GM18951 (cell line): Measurements from ENCODE around the gene TBL3.
"Not testable (repeated sequence)": the region's sequence is repeated elsewhere in the genome, so short reads cannot be mapped to it uniquely, and the experiment has no call there.

Experiments
- POLR2A ChIP-seq: IDR thresholded peaks from 4 replicates; pipeline ENCODE4 v1.6.1; 2011; ENCODE audit warnings: mild to moderate bottlenecking; ENCODE audit not compliant: insufficient read length, insufficient read depth; ENCODE audit errors: extremely low read depth
- in situ Hi-C: fragments of 300-500 bp; cut with MboI; formaldehyde crosslinking; loops from one replicate; pipeline ENCODE4 v1.12.0; 2022; ENCODE audit warnings: low sequenced_read_pairs, mixed read lengths, inconsistent platforms; ENCODE audit not compliant: unreplicated experiment

TBL3 gene

GRCh38 chr16:1950559-1950958 lies 21.3 kb upstream of the TBL3 start:
- no peak for TF ChIP-seq POLR2A
- in situ Hi-C loops: no loop called here

- no peak for TF ChIP-seq POLR2A
- in situ Hi-C loops: no loop called here
These were observed 18.1 kb upstream of the TBL3 start for GRCh38 chr16:1953734-1954133.

- in situ Hi-C loops: not testable (repeated sequence)
These were observed 14.3 kb upstream of the TBL3 start for GRCh38 chr16:1957434-1958142.

- in situ Hi-C loops: not testable (repeated sequence)
These were observed 13.7 kb upstream of the TBL3 start for GRCh38 chr16:1958143-1958491.

GRCh38 chr16:1958715-1959268 lies 13.1 kb upstream of the TBL3 start:
- in situ Hi-C loops: no loop called here
- TF ChIP-seq POLR2A: no peak

GRCh38 chr16:1959269-1960039 lies 12.4 kb upstream of the TBL3 start, which contains the start of gene NDUFB10:
TSS of gene NDUFB10 (plus strand) at chr16:1959538. CDS start at chr16:1959625, 87 bp downstream.
- TF ChIP-seq POLR2A: peak; percentile 92
- in situ Hi-C loops: no loop called here

- in situ Hi-C loops: no loop called here
These were observed 10.9 kb upstream of the TBL3 start for GRCh38 chr16:1960665-1961630.

GRCh38 chr16:1961651-1962067 lies 10.2 kb upstream of the TBL3 start:
- in situ Hi-C loops: no loop called here
- TF ChIP-seq POLR2A: no peak

More at GRCh38 chr16:1960665-1961630, 10.9 kb upstream of the TBL3 start:
- peak; percentile 54 for TF ChIP-seq POLR2A

GRCh38 chr16:1962161-1963153 lies 9.4 kb upstream of the TBL3 start:
- in situ Hi-C loops: not testable (repeated sequence)
- TF ChIP-seq POLR2A: peak; percentile 35

GRCh38 chr16:1963806-1964505 lies 7.9 kb upstream of the TBL3 start:
- TF ChIP-seq POLR2A: no peak
- in situ Hi-C loops: no loop called here

GRCh38 chr16:1964506-1965395 lies 7.1 kb upstream of the TBL3 start, which contains the start of gene RPS2:
TSS of gene RPS2 (minus strand) at chr16:1964826. CDS start at chr16:1964625, 201 bp downstream.
- TF ChIP-seq POLR2A: peak; percentile 100
- in situ Hi-C loops: no loop called here
